Panc1 (cell line): Measurements from ENCODE around the gene ADISSP. TPM values are rescaled to one million over a fixed set of nuclear protein-coding genes. Genes with fewer than 3 reads are reported as not detected.

Experiments used
- ATAC-seq: fragments of 200-7000 bp; cut with Tn5 transposase; 2 replicates; pipeline ENCODE4 v1.9.1; 2020; ENCODE audit warnings: mild to moderate bottlenecking, moderate library complexity
- BruUV-seq: library from RNA; stranded (reverse); fragments of 400-500 nt; replicated peaks from 2 replicates; lab custom pipeline; 2021; lab: Mats Ljungman, UMichigan
- CTCF ChIA-PET: fragments of 300-600 bp; sonication (Branson Sonifier 250); formaldehyde crosslinking; loops from one replicate; lab custom pipeline; 2022; ENCODE audit warnings: antibody characterized with exemption; lab: Charles Lee
- POLR2A ChIA-PET: fragments of 300-600 bp; sonication (Branson Sonifier 250); formaldehyde crosslinking; loops from one replicate; lab custom pipeline; 2022; ENCODE audit warnings: antibody characterized with exemption; lab: Charles Lee
- DNase-seq: peaks from one replicate; pipeline ENCODE4 v3.0.0-alpha.2; 2010; ENCODE audit warnings: low read depth, low spot score
- H3K27ac ChIP-seq: 2 replicates; pipeline ENCODE4 v1.5.1; 2011; ENCODE audit warnings: mild to moderate bottlenecking, low read length, inconsistent platforms
- H3K27me3 ChIP-seq: fragments of 200-500 bp; sonication (Bioruptor generic); 2 replicates; pipeline ENCODE4 v1.6.0; 2014; ENCODE audit warnings: low read length, inconsistent platforms; ENCODE audit not compliant: control insufficient read depth, insufficient read depth
- H3K36me3 ChIP-seq: fragments of 200-500 bp; sonication (Bioruptor generic); 2 replicates; pipeline ENCODE4 v1.5.1; 2014; ENCODE audit warnings: inconsistent platforms, mild to moderate bottlenecking, low read length, moderate library complexity; ENCODE audit not compliant: control insufficient read depth, insufficient read depth
- H3K4me1 ChIP-seq: 2 replicates; pipeline ENCODE4 v1.5.1; 2011; ENCODE audit warnings: inconsistent platforms, mild to moderate bottlenecking, low read length, moderate library complexity; ENCODE audit not compliant: control insufficient read depth, insufficient read depth
- H3K4me3 ChIP-seq, 2 experiments: 2 replicates each; pipeline ENCODE4 v1.5.1; 2011 to 2012; ENCODE audit warnings: low read depth in 2 of 2, low read length in 2 of 2, mild to moderate bottlenecking in 2 of 2, inconsistent platforms in 1 of 2, moderate library complexity in 1 of 2
- H3K9me3 ChIP-seq: fragments of 200-500 bp; sonication (Bioruptor generic); 2 replicates; pipeline ENCODE4 v1.5.1; 2014; ENCODE audit warnings: low read depth, mild to moderate bottlenecking, inconsistent platforms, low read length, moderate library complexity; ENCODE audit not compliant: control insufficient read depth, insufficient read depth
- CTCF ChIP-seq: fragments of 450-650 bp; IDR thresholded peaks from 2 replicates; pipeline ENCODE4 v1.5.1; 2017; ENCODE audit warnings: mild to moderate bottlenecking
- POLR2AphosphoS5 ChIP-seq: IDR thresholded peaks from 2 replicates; pipeline ENCODE4 v1.6.1; 2012; ENCODE audit warnings: mild to moderate bottlenecking, low read depth, low read length, moderate library complexity
- SIN3A ChIP-seq: IDR thresholded peaks from 2 replicates; pipeline ENCODE4 v1.6.1; 2012; ENCODE audit warnings: low read depth, mild to moderate bottlenecking, low read length, moderate library complexity, borderline replicate concordance; ENCODE audit not compliant: insufficient read depth
- TCF7L2 ChIP-seq: IDR thresholded peaks from 2 replicates; pipeline ENCODE4 v1.6.1; 2011; ENCODE audit warnings: mild to moderate bottlenecking, low read depth, low read length, inconsistent platforms
- in situ Hi-C: cut with HindIII; loops from 2 replicates; pipeline ENCODE4 v1.10.0; 2016; ENCODE audit warnings: low sequenced_read_pairs, low pct_unique_long_range_greater_than_20kb
- intact Hi-C: fragments of 100-400 bp; cut with micrococcal nuclease; formaldehyde crosslinking; loops from one replicate; pipeline ENCODE4 v1.10.0; 2022; ENCODE audit not compliant: unreplicated experiment
- total RNA-seq: library from RNA; stranded (reverse); gene quantifications from one replicate; pipeline ENCODE4 v1.2.1, GENCODE V29; 2021; ENCODE audit not compliant: unreplicated experiment
- TF ChIP-seq, protein P1 (sequence below), 2 experiments: IDR thresholded peaks; 2 replicates each; pipeline ENCODE4 v1.6.1; 2011 to 2012; ENCODE audit warnings: low read depth in 2 of 2, control low read depth in 1 of 2, low read length in 1 of 2, mild to moderate bottlenecking in 1 of 2, moderate library complexity in 1 of 2; ENCODE audit not compliant: insufficient read depth in 1 of 2

Gene ADISSP
- total RNA-seq, 1 experiment from 2014 or later: 100 TPM

- DNase-seq: no peak
- H3K36me3 ChIP-seq: no peaks in the 10 kb centered on the region
- TF ChIP-seq CTCF (no peak), POLR2AphosphoS5 (no peak), SIN3A (no peak), TCF7L2 (no peak)
- TF ChIP-seq, protein P1, sequence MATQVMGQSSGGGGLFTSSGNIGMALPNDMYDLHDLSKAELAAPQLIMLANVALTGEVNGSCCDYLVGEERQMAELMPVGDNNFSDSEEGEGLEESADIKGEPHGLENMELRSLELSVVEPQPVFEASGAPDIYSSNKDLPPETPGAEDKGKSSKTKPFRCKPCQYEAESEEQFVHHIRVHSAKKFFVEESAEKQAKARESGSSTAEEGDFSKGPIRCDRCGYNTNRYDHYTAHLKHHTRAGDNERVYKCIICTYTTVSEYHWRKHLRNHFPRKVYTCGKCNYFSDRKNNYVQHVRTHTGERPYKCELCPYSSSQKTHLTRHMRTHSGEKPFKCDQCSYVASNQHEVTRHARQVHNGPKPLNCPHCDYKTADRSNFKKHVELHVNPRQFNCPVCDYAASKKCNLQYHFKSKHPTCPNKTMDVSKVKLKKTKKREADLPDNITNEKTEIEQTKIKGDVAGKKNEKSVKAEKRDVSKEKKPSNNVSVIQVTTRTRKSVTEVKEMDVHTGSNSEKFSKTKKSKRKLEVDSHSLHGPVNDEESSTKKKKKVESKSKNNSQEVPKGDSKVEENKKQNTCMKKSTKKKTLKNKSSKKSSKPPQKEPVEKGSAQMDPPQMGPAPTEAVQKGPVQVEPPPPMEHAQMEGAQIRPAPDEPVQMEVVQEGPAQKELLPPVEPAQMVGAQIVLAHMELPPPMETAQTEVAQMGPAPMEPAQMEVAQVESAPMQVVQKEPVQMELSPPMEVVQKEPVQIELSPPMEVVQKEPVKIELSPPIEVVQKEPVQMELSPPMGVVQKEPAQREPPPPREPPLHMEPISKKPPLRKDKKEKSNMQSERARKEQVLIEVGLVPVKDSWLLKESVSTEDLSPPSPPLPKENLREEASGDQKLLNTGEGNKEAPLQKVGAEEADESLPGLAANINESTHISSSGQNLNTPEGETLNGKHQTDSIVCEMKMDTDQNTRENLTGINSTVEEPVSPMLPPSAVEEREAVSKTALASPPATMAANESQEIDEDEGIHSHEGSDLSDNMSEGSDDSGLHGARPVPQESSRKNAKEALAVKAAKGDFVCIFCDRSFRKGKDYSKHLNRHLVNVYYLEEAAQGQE (IDR thresholded peaks at IDR 0.05; ENCODE audit: insufficient read depth in 1 of 2, low read depth in 2 of 2, low read length in 1 of 2): no peak
- no peaks in the 10 kb centered on the region for H3K9me3 ChIP-seq
- ChIA-PET CTCF (interaction anchor here (0.8 to 1.1 kb wide), 2 partner anchors 17 to 36 kb away, joined by 3 to 11 read pairs; no protein-coding TSS in a partner anchor), POLR2A (no interaction called here)
- no peaks in the 10 kb centered on the region for H3K27me3 ChIP-seq
- BruUV-seq: no TSS peak
- H3K4me1 ChIP-seq: no peaks in the 10 kb centered on the region
- no peak within 1 kb of the TSS for H3K4me3 ChIP-seq
- ATAC-seq: no peak
- intact Hi-C loops: no loop called here
- in situ Hi-C loops: no loop called here
- no peak within 1 kb of the TSS for H3K27ac ChIP-seq
Measured at GRCh38 chr20:3712279-3712873, 55.2 kb downstream of the ADISSP start, which contains the start of gene SIGLEC1. SIGLEC1 (minus strand) TSS chr20:3712600; CDS start chr20:3707128, 5,472 bp downstream.

- Histone ChIP-seq H3K27ac (no peak overlapping the region; the same call in 1 of the 2 replicates), H3K36me3 (no peaks in the 10 kb centered on the region), H3K4me3 (no peak overlapping the region), H3K4me1 (peaks cover 4% of the 10 kb centered on the region; the same call in 1 of the 2 replicates), H3K9me3 (no peaks in the 10 kb centered on the region), H3K27me3 (no peaks in the 10 kb centered on the region)
- no TSS peak for BruUV-seq
- no peak for ATAC-seq
- intact Hi-C loops: loop anchor here (1.0 kb wide), 1 partner anchor 35 kb away; no protein-coding TSS in a partner anchor
- TF ChIP-seq SIN3A: no peak
- TF ChIP-seq TCF7L2: no peak
- TF ChIP-seq POLR2AphosphoS5: no peak
- CTCF ChIA-PET: interaction anchor here (0.7 to 2.0 kb wide), 3 partner anchors 35 to 146 kb away, joined by 3 to 12 read pairs (median 3); no protein-coding TSS in a partner anchor
- POLR2A ChIA-PET: no interaction called here
- DNase-seq: no peak
- in situ Hi-C loops: no loop called here
Measured at GRCh38 chr20:3711484-3711941, 56.0 kb downstream of the ADISSP start.
